Activated effector memory CD4-positive, alpha-beta T cell treated with Interleukin-2 at 50 U/mL for 16 hours (primary cell): ENCODE measurements around the gene PDE8B.

Experiments used
- DNase-seq: peaks from one replicate; pipeline ENCODE4 v3.0.0-alpha.2; 2020

The PDE8B gene

GRCh38 chr5:77418601-77419581, 208.4 kb downstream of the PDE8B start:
- DNase-seq: no peak

- DNase-seq: no peak
Observed at GRCh38 chr5:77419644-77420582, 209.4 kb downstream of the PDE8B start.

- no peak for DNase-seq
Observed at GRCh38 chr5:77420940-77421339, 210.5 kb downstream of the PDE8B start.

- DNase-seq: no peak
Observed at GRCh38 chr5:77423022-77423750, 212.7 kb downstream of the PDE8B start.

- no peak for DNase-seq
Observed at GRCh38 chr5:77424921-77425320, 214.4 kb downstream of the PDE8B start.

GRCh38 chr5:77425420-77425819, 214.9 kb downstream of the PDE8B start:
- DNase-seq: no peak

- no peak for DNase-seq
Observed at GRCh38 chr5:77425998-77426659, 215.6 kb downstream of the PDE8B start.

GRCh38 chr5:77426670-77427069, 216.2 kb downstream of the PDE8B start:
- DNase-seq: no peak

- no peak for DNase-seq
Observed at GRCh38 chr5:77427998-77428397, 217.5 kb downstream of the PDE8B start.

GRCh38 chr5:77428526-77428925, 218.0 kb downstream of the PDE8B start:
- DNase-seq: no peak

- no peak for DNase-seq
Observed at GRCh38 chr5:77430726-77431125, 220.2 kb downstream of the PDE8B start.

- no peak for DNase-seq
Observed at GRCh38 chr5:77431286-77431685, 220.8 kb downstream of the PDE8B start.

GRCh38 chr5:77431719-77432118, 221.2 kb downstream of the PDE8B start:
- no peak for DNase-seq

- no peak for DNase-seq
Observed at GRCh38 chr5:77437194-77437593, 226.7 kb downstream of the PDE8B start.

- DNase-seq: no peak
Observed at GRCh38 chr5:77438071-77438470, 227.6 kb downstream of the PDE8B start.

- no peak for DNase-seq
Observed at GRCh38 chr5:77443670-77444069, 233.2 kb downstream of the PDE8B start.

- DNase-seq: no peak
Observed at GRCh38 chr5:77444356-77444755, 233.9 kb downstream of the PDE8B start.

- no peak for DNase-seq
Observed at GRCh38 chr5:77448831-77449230, 238.4 kb downstream of the PDE8B start.

- DNase-seq: no peak
Observed at GRCh38 chr5:77449277-77449676, 238.8 kb downstream of the PDE8B start.

- DNase-seq: no peak
Observed at GRCh38 chr5:77449981-77450380, 239.5 kb downstream of the PDE8B start.

- no peak for DNase-seq
Observed at GRCh38 chr5:77452351-77452750, 241.9 kb downstream of the PDE8B start.

GRCh38 chr5:77454123-77454522, 243.6 kb downstream of the PDE8B start:
- no peak for DNase-seq
